ENCODE measurements around the gene PPFIBP1.
"Not testable (repeated sequence)": the region's sequence is repeated elsewhere in the genome, so short reads cannot be mapped to it uniquely, and the experiment has no call there.

The PPFIBP1 gene

DNA sequence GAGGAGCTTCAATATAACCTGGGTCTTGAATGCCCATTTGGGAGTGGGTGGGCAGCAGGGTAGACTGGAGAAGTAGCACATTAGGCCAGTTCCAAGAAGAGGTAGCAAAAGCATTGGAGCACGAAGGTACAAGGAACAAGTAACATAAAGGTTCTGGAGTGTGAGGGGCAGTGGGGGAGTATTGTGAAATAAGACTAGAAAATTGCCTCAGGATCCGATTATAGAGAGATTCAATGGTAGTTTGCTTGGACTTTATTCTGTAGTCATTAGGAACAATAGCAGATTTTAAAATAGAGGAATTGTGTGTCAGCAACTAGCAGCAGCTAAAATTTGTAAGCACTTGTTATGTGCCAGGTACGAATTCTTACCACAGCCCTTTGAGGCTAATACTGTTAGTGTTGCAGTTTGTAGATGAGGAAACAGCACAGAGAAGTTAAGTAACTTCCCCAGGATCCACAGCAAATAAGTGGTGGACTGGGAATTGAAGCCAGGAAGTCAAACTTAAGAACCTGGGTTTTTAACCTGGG, 61.8 kb downstream of the PPFIBP1 start:
- Histone ChIP-seq H3K36me3 (replicated peaks) (peaks cover 10% of the 10 kb centered on the region), H3K27me3 (replicated peaks) (no peaks in the 10 kb centered on the region), H3K4me3 (ENCODE audit: low read depth, low read length) (no peak overlapping the region), H3K27ac (no peak overlapping the region)
- DNase-seq, result no peak
- in situ Hi-C loops (cut with HindIII; ENCODE audit: low pct_ligation_motif_present, low sequenced_read_pairs), result no loop called here
- TF ChIP-seq, protein P1, sequence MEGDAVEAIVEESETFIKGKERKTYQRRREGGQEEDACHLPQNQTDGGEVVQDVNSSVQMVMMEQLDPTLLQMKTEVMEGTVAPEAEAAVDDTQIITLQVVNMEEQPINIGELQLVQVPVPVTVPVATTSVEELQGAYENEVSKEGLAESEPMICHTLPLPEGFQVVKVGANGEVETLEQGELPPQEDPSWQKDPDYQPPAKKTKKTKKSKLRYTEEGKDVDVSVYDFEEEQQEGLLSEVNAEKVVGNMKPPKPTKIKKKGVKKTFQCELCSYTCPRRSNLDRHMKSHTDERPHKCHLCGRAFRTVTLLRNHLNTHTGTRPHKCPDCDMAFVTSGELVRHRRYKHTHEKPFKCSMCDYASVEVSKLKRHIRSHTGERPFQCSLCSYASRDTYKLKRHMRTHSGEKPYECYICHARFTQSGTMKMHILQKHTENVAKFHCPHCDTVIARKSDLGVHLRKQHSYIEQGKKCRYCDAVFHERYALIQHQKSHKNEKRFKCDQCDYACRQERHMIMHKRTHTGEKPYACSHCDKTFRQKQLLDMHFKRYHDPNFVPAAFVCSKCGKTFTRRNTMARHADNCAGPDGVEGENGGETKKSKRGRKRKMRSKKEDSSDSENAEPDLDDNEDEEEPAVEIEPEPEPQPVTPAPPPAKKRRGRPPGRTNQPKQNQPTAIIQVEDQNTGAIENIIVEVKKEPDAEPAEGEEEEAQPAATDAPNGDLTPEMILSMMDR (IDR thresholded peaks at IDR 0.05; ENCODE audit: low read depth, low read length, missing control alignments), result no peak

DNA sequence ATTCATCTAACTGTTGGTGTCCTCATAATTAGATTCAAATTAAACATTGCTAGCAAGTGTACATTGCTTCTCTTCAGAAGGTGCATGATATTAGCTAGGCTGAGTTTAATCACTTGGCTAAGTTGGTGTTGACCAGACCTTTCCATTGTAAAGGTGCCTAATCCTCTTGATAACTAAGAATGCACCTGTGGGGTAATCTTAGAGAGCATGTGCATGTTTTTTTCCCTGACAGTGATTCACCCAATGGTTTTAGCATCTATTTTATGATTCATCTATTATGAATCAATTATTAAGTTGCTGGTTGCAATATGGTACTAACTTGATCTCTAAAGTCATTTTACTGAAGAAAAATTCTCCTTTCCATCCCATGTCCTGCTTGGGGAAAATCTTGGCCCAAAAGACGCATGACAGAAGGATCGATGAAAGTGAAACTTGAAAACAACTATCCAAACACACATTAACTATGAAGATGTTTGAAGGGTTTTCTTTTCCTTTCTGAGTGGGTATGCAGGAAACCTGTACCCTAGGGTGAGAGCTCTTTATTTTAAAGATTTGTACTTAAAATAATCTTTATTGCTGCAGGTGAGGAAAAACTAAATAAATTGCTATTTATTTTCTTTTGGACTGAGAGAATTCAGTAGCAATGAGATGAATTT, 64.2 kb downstream of the PPFIBP1 start:
- DNase-seq; H3K27ac ChIP-seq; in situ Hi-C loops (cut with HindIII; ENCODE audit: low pct_ligation_motif_present, low sequenced_read_pairs): not testable (repeated sequence)

DNA sequence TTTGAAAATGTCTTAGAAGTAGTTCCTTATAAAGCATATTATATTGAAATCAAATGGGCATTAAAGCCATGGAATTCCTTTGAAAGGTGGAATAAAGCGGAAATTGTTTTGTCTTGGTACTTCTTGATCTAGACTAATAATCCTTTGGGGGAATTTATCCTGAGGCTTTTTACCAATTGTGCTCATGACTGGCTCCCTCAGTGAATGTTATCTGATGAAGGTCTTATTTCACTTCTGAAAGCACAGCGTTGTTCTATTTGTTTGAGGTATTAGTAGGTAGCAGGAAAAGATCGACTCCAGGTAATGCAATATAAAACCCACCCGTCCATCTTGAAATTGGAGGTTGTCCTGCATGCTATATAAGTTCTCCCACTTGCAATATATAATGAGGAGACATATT, 64.8 kb downstream of the PPFIBP1 start:
- in situ Hi-C loops (cut with HindIII; ENCODE audit: low pct_ligation_motif_present, low sequenced_read_pairs), result no loop called here
- no peak for DNase-seq
- Histone ChIP-seq H3K27me3 (replicated peaks) (no peaks in the 10 kb centered on the region), H3K36me3 (replicated peaks) (peaks cover 6% of the 10 kb centered on the region), H3K27ac (no peak overlapping the region), H3K4me3 (ENCODE audit: low read depth, low read length) (no peak overlapping the region)
- TF ChIP-seq, protein P1 (IDR thresholded peaks at IDR 0.05; ENCODE audit: low read depth, low read length, missing control alignments), result no peak

More for the DNA sequence above, 64.2 kb downstream of the PPFIBP1 start:
- H3K4me3 ChIP-seq (ENCODE audit: low read depth, low read length); H3K27me3 ChIP-seq (replicated peaks): not testable (repeated sequence)
- peaks cover 10% of the 10 kb centered on the region for H3K36me3 ChIP-seq (replicated peaks)

DNA sequence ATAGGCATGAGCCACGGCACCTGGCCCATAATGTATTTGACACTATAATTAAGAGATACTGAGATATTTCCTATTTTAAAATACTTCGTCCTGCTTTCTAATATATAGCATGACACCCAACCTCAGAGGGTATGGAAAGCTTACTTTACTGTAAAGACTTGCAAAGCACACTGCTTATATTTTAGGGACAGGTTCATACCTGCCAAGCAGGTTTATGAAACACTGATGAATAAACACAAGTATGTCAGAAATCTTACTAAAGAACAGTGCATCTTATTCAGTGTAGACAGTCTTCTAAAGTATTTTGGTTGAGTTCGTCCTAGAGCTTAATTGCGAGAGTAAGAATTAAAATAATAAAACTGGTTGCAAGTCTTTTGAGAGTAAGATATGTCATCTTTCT, 65.4 kb downstream of the PPFIBP1 start:
- no peak overlapping the region for H3K4me3 ChIP-seq (ENCODE audit: low read depth, low read length)
- no peak for DNase-seq
- in situ Hi-C loops (cut with HindIII; ENCODE audit: low pct_ligation_motif_present, low sequenced_read_pairs), result no loop called here
- TF ChIP-seq, protein P1 (IDR thresholded peaks at IDR 0.05; ENCODE audit: low read depth, low read length, missing control alignments), result no peak
- H3K27me3 ChIP-seq (replicated peaks), result no peaks in the 10 kb centered on the region
- H3K36me3 ChIP-seq (replicated peaks), result no peaks in the 10 kb centered on the region
- H3K27ac ChIP-seq, result no peak overlapping the region

DNA sequence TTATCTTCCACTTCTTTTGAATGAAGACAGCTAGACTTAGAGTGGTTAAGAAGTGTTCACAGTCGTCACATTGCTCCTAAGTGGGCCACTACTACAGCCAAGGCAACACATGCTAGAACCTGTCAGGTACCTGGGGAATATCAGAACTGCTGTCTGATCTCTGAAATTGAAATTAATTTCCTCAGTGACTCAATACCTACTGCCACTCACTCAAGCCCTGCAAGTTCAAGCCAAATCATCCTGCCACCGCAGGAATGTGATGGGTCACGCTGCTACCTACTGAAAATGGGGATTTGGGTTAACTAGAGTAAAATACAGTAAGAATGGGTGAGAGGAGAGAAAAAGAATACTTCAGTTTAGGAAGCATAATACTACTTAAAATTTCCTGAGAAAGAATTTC, 67.7 kb downstream of the PPFIBP1 start:
- H3K27ac ChIP-seq, result peak overlapping the region; percentile 42
- in situ Hi-C loops (cut with HindIII; ENCODE audit: low pct_ligation_motif_present, low sequenced_read_pairs); H3K4me3 ChIP-seq (ENCODE audit: low read depth, low read length); H3K36me3 ChIP-seq (replicated peaks); H3K27me3 ChIP-seq (replicated peaks); DNase-seq: not testable (repeated sequence)

DNA sequence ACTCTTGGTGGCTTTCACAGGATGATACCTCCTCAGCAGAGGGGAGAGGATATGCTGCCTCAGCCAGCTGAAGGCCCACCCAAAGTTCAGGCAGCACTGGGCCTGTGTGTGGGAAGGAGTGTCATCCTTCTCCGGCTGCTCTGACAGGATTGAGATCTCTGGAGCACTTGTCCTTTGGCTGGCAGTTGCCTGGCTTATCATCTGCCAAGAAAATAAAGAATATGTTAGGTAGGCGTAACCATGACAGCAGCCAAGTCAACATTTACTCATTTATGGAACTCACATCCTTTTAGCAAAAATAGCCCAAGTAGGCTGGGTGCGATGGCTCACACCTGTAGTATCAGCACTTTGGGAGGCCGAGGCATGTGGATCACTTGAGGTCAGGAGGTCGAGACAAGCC, 68.5 kb downstream of the PPFIBP1 start:
- peaks cover 2% of the 10 kb centered on the region for H3K36me3 ChIP-seq (replicated peaks)
- DNase-seq, result peak; percentile 88
- peak overlapping the region; percentile 42 for H3K27ac ChIP-seq
- in situ Hi-C loops (cut with HindIII; ENCODE audit: low pct_ligation_motif_present, low sequenced_read_pairs), result no loop called here
- H3K27me3 ChIP-seq (replicated peaks), result no peaks in the 10 kb centered on the region
- no peak overlapping the region for H3K4me3 ChIP-seq (ENCODE audit: low read depth, low read length)
- TF ChIP-seq, protein P1 (IDR thresholded peaks at IDR 0.05; ENCODE audit: low read depth, low read length, missing control alignments), result no peak

DNA sequence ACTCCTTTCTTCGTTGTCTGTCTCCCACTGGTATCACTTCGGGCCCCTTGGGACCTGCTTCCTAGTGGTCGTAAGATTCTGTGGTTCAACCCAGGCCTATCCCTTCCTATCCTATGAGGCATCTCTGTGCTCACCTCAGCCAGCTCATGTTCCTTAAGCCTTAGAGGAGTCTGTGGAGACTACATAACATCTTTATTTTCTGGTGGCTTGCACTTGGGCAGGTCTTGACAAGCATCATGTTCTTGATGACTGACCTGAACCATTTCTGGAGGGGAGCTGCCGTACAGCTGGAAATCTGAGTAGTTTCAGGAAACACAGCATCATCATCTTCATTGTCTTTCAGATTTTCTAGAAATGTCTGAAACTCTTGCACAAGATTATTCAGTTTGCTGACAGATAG, 69.3 kb downstream of the PPFIBP1 start:
- in situ Hi-C loops (cut with HindIII; ENCODE audit: low pct_ligation_motif_present, low sequenced_read_pairs), result no loop called here
- DNase-seq, result no peak
- TF ChIP-seq, protein P1 (IDR thresholded peaks at IDR 0.05; ENCODE audit: low read depth, low read length, missing control alignments), result no peak
- peaks cover 2% of the 10 kb centered on the region for H3K36me3 ChIP-seq (replicated peaks)
- H3K27ac ChIP-seq, result peak overlapping the region; percentile 2
- no peaks in the 10 kb centered on the region for H3K27me3 ChIP-seq (replicated peaks)
- no peak overlapping the region for H3K4me3 ChIP-seq (ENCODE audit: low read depth, low read length)

All from brain microvascular endothelial cell (primary cell).